Endothelial cell of umbilical vein (primary cell): Measurements from ENCODE around the gene CNTN1. TPM values are rescaled to one million over a fixed set of nuclear protein-coding genes. Genes with fewer than 3 reads are reported as not detected.

Source experiments
- BruUV-seq: library from RNA; stranded (reverse); fragments of 400-500 nt; replicated peaks from 2 replicates; lab custom pipeline; 2021; lab: Mats Ljungman, UMichigan
- CTCF ChIA-PET: fragments of 300-600, 350-600 bp; sonication (Branson Sonifier 250); formaldehyde crosslinking; loops from one replicate; lab custom pipeline; 2021; ENCODE audit warnings: antibody characterized with exemption, inconsistent platforms; lab: Charles Lee
- POLR2A ChIA-PET: fragments of 300-600, 350-600 bp; sonication (Branson Sonifier 250); formaldehyde crosslinking; loops from one replicate; lab custom pipeline; 2021; ENCODE audit warnings: antibody characterized with exemption, inconsistent platforms; lab: Charles Lee
- DNase-seq: peaks from one replicate; pipeline ENCODE4 v3.0.0-alpha.2; 2011; ENCODE audit warnings: low read depth, low spot score
- FAIRE-seq: peaks from 2 replicates; lab custom pipeline; 2011; peaks lifted over from hg19 to GRCh38; lab: Jason Lieb, UNC
- H2AFZ ChIP-seq: 2 replicates; pipeline ENCODE4 v1.6.0; 2012; ENCODE audit warnings: low read depth, low read length, control low read depth, inconsistent platforms
- H3K27ac ChIP-seq: 2 replicates; pipeline ENCODE4 v1.5.1; 2011; ENCODE audit warnings: low read depth, mild to moderate bottlenecking, control low read depth, low read length, moderate library complexity; ENCODE audit not compliant: insufficient read depth
- H3K27me3 ChIP-seq, 2 experiments: 2 replicates each; pipeline versions ENCODE4 v1.6.0 to v1.6.1; 2011; ENCODE audit warnings: low read length in 2 of 2, mixed read lengths in 1 of 2; ENCODE audit not compliant: control insufficient read depth in 2 of 2, insufficient read depth in 2 of 2
- H3K36me3 ChIP-seq, 2 experiments: 2 replicates in 1 of 2; 3 replicates in 1 of 2; pipeline ENCODE4 v1.5.1; 2011; ENCODE audit warnings: low read length in 2 of 2, mild to moderate bottlenecking in 1 of 2, moderate library complexity in 1 of 2; ENCODE audit not compliant: control insufficient read depth in 2 of 2, insufficient read depth in 2 of 2; ENCODE audit errors: extremely low read depth in 1 of 2
- H3K4me1 ChIP-seq: 3 replicates; pipeline ENCODE4 v1.5.1; 2011; ENCODE audit warnings: mild to moderate bottlenecking, low read length; ENCODE audit not compliant: control insufficient read depth, insufficient read depth; ENCODE audit errors: extremely low read depth
- H3K4me2 ChIP-seq: 2 replicates; pipeline ENCODE4 v1.6.1; 2011; ENCODE audit warnings: low read length, control low read depth, mixed read lengths; ENCODE audit not compliant: insufficient read depth
- H3K4me3 ChIP-seq, 3 experiments: fragments of 200-600 bp in 1 of 3; sonication (generic), shearing (Covaris generic) in 1 of 3; replicated peaks in 1 of 3; 2 replicates each; pipeline ENCODE4 v1.5.1; 2011 to 2016; ENCODE audit warnings: control low read depth in 3 of 3, low read length in 3 of 3, mild to moderate bottlenecking in 2 of 3, inconsistent platforms in 1 of 3, low read depth in 1 of 3, moderate library complexity in 1 of 3; ENCODE audit not compliant: insufficient read depth in 1 of 3
- H3K79me2 ChIP-seq: 2 replicates; pipeline ENCODE4 v1.6.0; 2012; ENCODE audit warnings: low read length, inconsistent platforms; ENCODE audit not compliant: control insufficient read depth, insufficient read depth
- H3K9ac ChIP-seq: replicated peaks from 2 replicates; pipeline ENCODE3; 2011; ENCODE audit warnings: low read length, control low read depth; ENCODE audit not compliant: insufficient read depth; ENCODE audit errors: extremely low read depth
- H3K9me1 ChIP-seq: replicated peaks from 3 replicates; pipeline ENCODE4 v1.6.0; 2011; ENCODE audit warnings: mild to moderate bottlenecking, low read length; ENCODE audit not compliant: control insufficient read depth, insufficient read depth; ENCODE audit errors: extremely low read depth
- H3K9me3 ChIP-seq: replicated peaks from 2 replicates; pipeline ENCODE4 v1.5.1; 2012; ENCODE audit warnings: low read length, inconsistent platforms; ENCODE audit not compliant: control insufficient read depth, insufficient read depth
- H4K20me1 ChIP-seq: replicated peaks from 2 replicates; pipeline ENCODE3; 2011; ENCODE audit warnings: mild to moderate bottlenecking, low read length; ENCODE audit not compliant: control insufficient read depth, insufficient read depth; ENCODE audit errors: extremely low read depth
- CTCF ChIP-seq, 2 donors: IDR thresholded peaks; 1 replicate in 1 of 2; 2 replicates in 1 of 2; pipeline ENCODE4 v1.5.1; 2011; ENCODE audit warnings: low read length in 2 of 2, mild to moderate bottlenecking in 2 of 2, moderate library complexity in 2 of 2, control low read depth in 1 of 2, inconsistent platforms in 1 of 2, low read depth in 1 of 2; ENCODE audit not compliant: insufficient read depth in 1 of 2; ENCODE audit errors: extremely low read depth in 1 of 2
- EZH2 ChIP-seq: IDR thresholded peaks from 2 replicates; pipeline ENCODE4 v1.6.1; 2012; ENCODE audit warnings: borderline replicate concordance, low read depth, mild to moderate bottlenecking, moderate library complexity, low read length, inconsistent platforms; ENCODE audit not compliant: severe bottlenecking
- FOS ChIP-seq: IDR thresholded peaks from 2 replicates; pipeline ENCODE4 v1.6.1; 2011; ENCODE audit warnings: mild to moderate bottlenecking, low read length, moderate library complexity, borderline replicate concordance; ENCODE audit not compliant: insufficient read depth
- GATA2 ChIP-seq: IDR thresholded peaks from 2 replicates; pipeline ENCODE4 v1.7.0; 2011; ENCODE audit warnings: low read depth, mild to moderate bottlenecking, moderate library complexity, mixed read lengths, low read length; ENCODE audit not compliant: insufficient read length, insufficient read depth
- JUN ChIP-seq: IDR thresholded peaks from 2 replicates; pipeline ENCODE4 v1.6.1; 2011; ENCODE audit warnings: borderline replicate concordance, low read depth; ENCODE audit not compliant: insufficient read length, insufficient read depth
- MAX ChIP-seq: IDR thresholded peaks from 2 replicates; pipeline ENCODE4 v1.6.1; 2011; ENCODE audit not compliant: insufficient read depth, insufficient read length
- MYC ChIP-seq: IDR thresholded peaks from one replicate; pipeline ENCODE4 v1.6.1; 2011; ENCODE audit warnings: mild to moderate bottlenecking, low read depth, low read length
- POLR2A ChIP-seq: IDR thresholded peaks from 2 replicates; pipeline ENCODE4 v1.6.1; 2012; ENCODE audit warnings: low read depth, mild to moderate bottlenecking, control low read depth, low read length
- POLR2AphosphoS5 ChIP-seq: IDR thresholded peaks from 2 replicates; pipeline ENCODE4 v1.6.1; 2012; ENCODE audit warnings: low read depth, mild to moderate bottlenecking, control low read depth, low read length, moderate library complexity; ENCODE audit not compliant: insufficient read depth
- dilution Hi-C: fragments of 300-500 bp; cut with MboI; formaldehyde crosslinking; loops from one replicate; pipeline ENCODE4 v1.15.0; 2019; ENCODE audit warnings: low sequenced_read_pairs; ENCODE audit not compliant: extremely low pct_ligation_motif_present
- intact Hi-C: fragments of 100-400 bp; cut with micrococcal nuclease; formaldehyde crosslinking; loops from one replicate; pipeline ENCODE4 v1.10.0; 2022
- polyA plus RNA-seq, 4 experiments: library from polyadenylated mRNA; depleted of rRNA in 3 of 4; stranded (reverse) in 3 of 4; unstranded in 1 of 4; fragments of >200 nt; gene quantifications; 2 replicates each; pipeline versions ENCODE4 v1.2.1 to v1.2.3, GENCODE V29; 2011 to 2012; ENCODE audit warnings: missing spikeins in 1 of 4
- total RNA-seq: library from RNA; stranded (reverse); gene quantifications from 2 replicates; pipeline ENCODE4 v1.2.3, GENCODE V29; 2021

The CNTN1 gene
- total and polyA plus RNA-seq, 2 donors (not counting 3 experiments of a cell fraction or from before 2014, with no cell fraction given) = 0.07 TPM; not detected in 1

- no peaks in the 10 kb centered on the region for H3K36me3 ChIP-seq
- CTCF ChIA-PET = interaction anchor here (1.0 to 1.5 kb wide), 2 partner anchors 13 to 25 kb away, joined by 3 read pairs; no protein-coding TSS in a partner anchor
These were observed 19.4 kb upstream of the CNTN1 start for GRCh38 chr12:40672741-40673271.

More at GRCh38 chr12:40672741-40673271, 19.4 kb upstream of the CNTN1 start:
- H3K4me3 ChIP-seq = no peak overlapping the region
- no TSS peak for BruUV-seq
- no peaks in the 10 kb centered on the region for H3K9me1 ChIP-seq
- H3K4me1 ChIP-seq = no peaks in the 10 kb centered on the region
- no peaks in the 10 kb centered on the region for H4K20me1 ChIP-seq
- dilution Hi-C loops (no loop called here), intact Hi-C loops (no loop called here)
- no peaks in the 10 kb centered on the region for H3K9me3 ChIP-seq
- DNase-seq = no peak
- H3K9ac ChIP-seq = no peak overlapping the region
- POLR2A ChIA-PET = no interaction called here
- no peak overlapping the region for H3K27ac ChIP-seq
- TF ChIP-seq MYC (no peak), POLR2AphosphoS5 (no peak), JUN (no peak), MAX (no peak), POLR2A (no peak), GATA2 (no peak), FOS (no peak), EZH2 (no peak), CTCF (IDR thresholded peaks at IDR 0.05; ENCODE audit: extremely low read depth in 1 of 2, insufficient read depth in 1 of 2, low read depth in 1 of 2, low read length in 2 of 2) (no peak)
- no peak for FAIRE-seq
- H3K79me2 ChIP-seq = no peaks in the 10 kb centered on the region
- H3K27me3 ChIP-seq = no peaks in the 10 kb centered on the region
- no peak overlapping the region for H3K4me2 ChIP-seq
- H2AFZ ChIP-seq = no peak overlapping the region
